ENCODE measurements around the gene NLRC5. TPM values are rescaled to one million over a fixed set of nuclear protein-coding genes. Genes with fewer than 3 reads are reported as not detected.

NLRC5 gene
- total RNA-seq, 4 donors from 2014 or later: 14.9 to 77.0 (median 23.9) TPM

GRCh38 chr16:57091200-57091974 is 102.0 kb downstream of the NLRC5 start:
- Histone ChIP-seq H3K36me3 (no peaks in the 10 kb centered on the region), H3K4me3 (peak overlapping the region; percentile 39 to 67), H3K4me1 (peaks cover 0 to 12% of the 10 kb centered on the region in 2 donors), H3K27me3 (no peaks in the 10 kb centered on the region), H3K9me3 (no peaks in the 10 kb centered on the region), H3K27ac (peak overlapping the region; percentile 89 to 91)
- peak; percentile 45 to 62 for DNase-seq
- intact Hi-C loops (cut with DNase I; ENCODE audit: low total_unique reads): loop anchor here (5.0 kb wide), 1 partner anchor 326 kb away; no protein-coding TSS in a partner anchor
- TF ChIP-seq, protein P1, sequence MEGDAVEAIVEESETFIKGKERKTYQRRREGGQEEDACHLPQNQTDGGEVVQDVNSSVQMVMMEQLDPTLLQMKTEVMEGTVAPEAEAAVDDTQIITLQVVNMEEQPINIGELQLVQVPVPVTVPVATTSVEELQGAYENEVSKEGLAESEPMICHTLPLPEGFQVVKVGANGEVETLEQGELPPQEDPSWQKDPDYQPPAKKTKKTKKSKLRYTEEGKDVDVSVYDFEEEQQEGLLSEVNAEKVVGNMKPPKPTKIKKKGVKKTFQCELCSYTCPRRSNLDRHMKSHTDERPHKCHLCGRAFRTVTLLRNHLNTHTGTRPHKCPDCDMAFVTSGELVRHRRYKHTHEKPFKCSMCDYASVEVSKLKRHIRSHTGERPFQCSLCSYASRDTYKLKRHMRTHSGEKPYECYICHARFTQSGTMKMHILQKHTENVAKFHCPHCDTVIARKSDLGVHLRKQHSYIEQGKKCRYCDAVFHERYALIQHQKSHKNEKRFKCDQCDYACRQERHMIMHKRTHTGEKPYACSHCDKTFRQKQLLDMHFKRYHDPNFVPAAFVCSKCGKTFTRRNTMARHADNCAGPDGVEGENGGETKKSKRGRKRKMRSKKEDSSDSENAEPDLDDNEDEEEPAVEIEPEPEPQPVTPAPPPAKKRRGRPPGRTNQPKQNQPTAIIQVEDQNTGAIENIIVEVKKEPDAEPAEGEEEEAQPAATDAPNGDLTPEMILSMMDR (IDR thresholded peaks at IDR 0.05): no peak
- TF ChIP-seq POLR2A (IDR thresholded peaks at IDR 0.05): no peak

- Histone ChIP-seq H3K9me3 (no peaks in the 10 kb centered on the region), H3K27me3 (no peaks in the 10 kb centered on the region), H3K4me1 (peaks cover 0 to 12% of the 10 kb centered on the region in 2 donors), H3K36me3 (no peaks in the 10 kb centered on the region), H3K27ac (peak within 1 kb of the TSS; percentile 89 to 91), H3K4me3 (peak within 1 kb of the TSS; percentile 39 to 67)
- intact Hi-C loops (cut with DNase I; ENCODE audit: low total_unique reads): loop anchor here (5.0 kb wide), 1 partner anchor 325 kb away; no protein-coding TSS in a partner anchor
- TF ChIP-seq POLR2A (IDR thresholded peaks at IDR 0.05): peak; percentile 26 to 78
- TF ChIP-seq, protein P1 (IDR thresholded peaks at IDR 0.05): peak in 3 of 4 experiments; percentile 12 to 30 (median 17)
- DNase-seq: peak; percentile 65 to 76
These were observed 102.8 kb downstream of the NLRC5 start, which contains the start of gene CPNE2 for GRCh38 chr16:57091975-57092785. Gene CPNE2 (plus strand): TSS chr16:57092583. CDS start chr16:57110743, 18,160 bp downstream.

- H3K4me1 ChIP-seq: peaks cover 0 to 12% of the 10 kb centered on the region in 2 donors
- DNase-seq: peak in 1 of 2 donors; percentile 40
- intact Hi-C loops (cut with DNase I; ENCODE audit: low total_unique reads): loop anchor here (5.0 kb wide), 1 partner anchor 324 kb away; no protein-coding TSS in a partner anchor
- peak overlapping the region; percentile 89 to 91 for H3K27ac ChIP-seq
- TF ChIP-seq POLR2A (IDR thresholded peaks at IDR 0.05): no peak
- TF ChIP-seq, protein P1 (IDR thresholded peaks at IDR 0.05): peak in 3 of 4 experiments; percentile 39 to 83 (median 45)
- no peaks in the 10 kb centered on the region for H3K36me3 ChIP-seq
- H3K27me3 ChIP-seq: no peaks in the 10 kb centered on the region
- H3K4me3 ChIP-seq: peak overlapping the region; percentile 39 to 67
- H3K9me3 ChIP-seq: no peaks in the 10 kb centered on the region
These were observed 103.5 kb downstream of the NLRC5 start for GRCh38 chr16:57092786-57093411.

- intact Hi-C loops (cut with DNase I; ENCODE audit: low total_unique reads): loop anchor here (5.0 kb wide), 1 partner anchor 323 kb away; no protein-coding TSS in a partner anchor
- no peaks in the 10 kb centered on the region for H3K27me3 ChIP-seq
- no peak for TF ChIP-seq POLR2A (IDR thresholded peaks at IDR 0.05)
- TF ChIP-seq, protein P1 (IDR thresholded peaks at IDR 0.05): no peak
- peaks cover 0 to 12% of the 10 kb centered on the region in 2 donors for H3K4me1 ChIP-seq
- H3K9me3 ChIP-seq: no peaks in the 10 kb centered on the region
- no peaks in the 10 kb centered on the region for H3K36me3 ChIP-seq
- DNase-seq: peak in 1 of 2 donors; percentile 51
- peak overlapping the region; percentile 39 to 67 for H3K4me3 ChIP-seq
- H3K27ac ChIP-seq: peak overlapping the region in 1 of 2 donors; percentile 89
These were observed 104.6 kb downstream of the NLRC5 start for GRCh38 chr16:57093666-57094564.
